ENCODE results near the gene POU2F1.

POU2F1 gene

GRCh38 chr1:167423684-167424619 lies 203.3 kb downstream of the POU2F1 start:
- DNase-seq (ENCODE audit: low spot score): no peak

GRCh38 chr1:167425482-167425881 lies 204.8 kb downstream of the POU2F1 start:
- no peak for DNase-seq (ENCODE audit: low spot score)

DNA sequence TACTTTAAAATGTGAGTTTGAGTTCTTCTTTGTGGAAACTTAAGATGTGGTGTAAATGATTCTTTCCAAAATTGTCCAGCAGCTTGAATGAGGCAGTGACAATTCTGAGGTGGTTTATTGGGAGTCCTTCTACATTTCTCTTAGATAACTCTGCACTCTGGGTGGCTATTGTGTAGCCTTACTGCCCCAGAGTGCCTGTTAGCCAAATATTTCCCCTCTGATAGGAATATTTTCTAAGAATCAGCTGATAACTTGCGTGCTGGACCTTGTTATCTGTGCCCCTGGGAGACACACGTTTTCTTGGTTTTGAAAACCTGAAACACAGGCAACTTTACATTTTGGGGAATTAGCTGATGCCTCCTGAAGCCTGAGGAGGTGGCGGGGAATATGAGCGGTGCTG lies 206.0 kb downstream of the POU2F1 start:
- DNase-seq (ENCODE audit: low spot score): no peak

DNA sequence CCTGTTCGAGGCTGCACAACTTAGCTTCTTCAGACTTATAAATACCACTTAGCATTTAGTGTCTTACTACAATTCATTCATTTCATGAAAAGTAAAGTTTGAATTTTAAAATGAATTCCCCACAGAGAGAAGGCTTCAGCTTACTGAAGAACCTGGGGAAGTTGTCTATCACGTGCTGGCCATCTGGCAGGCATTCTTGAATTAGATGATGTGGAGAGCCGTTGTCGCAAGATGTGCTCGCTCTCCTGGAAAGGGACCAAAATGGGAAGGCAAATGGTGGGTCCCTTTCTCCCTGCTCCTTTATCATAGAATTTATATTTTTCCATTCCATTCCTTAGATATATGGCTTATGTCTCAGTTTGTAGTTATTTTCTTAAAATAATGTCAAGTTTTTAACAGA lies 207.2 kb downstream of the POU2F1 start:
- DNase-seq (ENCODE audit: low spot score): peak; percentile 44

- no peak for DNase-seq (ENCODE audit: low spot score)
These were observed 207.7 kb downstream of the POU2F1 start for GRCh38 chr1:167428395-167428794.

GRCh38 chr1:167429612-167430011 lies 208.9 kb downstream of the POU2F1 start:
- no peak for DNase-seq (ENCODE audit: low spot score)

DNA sequence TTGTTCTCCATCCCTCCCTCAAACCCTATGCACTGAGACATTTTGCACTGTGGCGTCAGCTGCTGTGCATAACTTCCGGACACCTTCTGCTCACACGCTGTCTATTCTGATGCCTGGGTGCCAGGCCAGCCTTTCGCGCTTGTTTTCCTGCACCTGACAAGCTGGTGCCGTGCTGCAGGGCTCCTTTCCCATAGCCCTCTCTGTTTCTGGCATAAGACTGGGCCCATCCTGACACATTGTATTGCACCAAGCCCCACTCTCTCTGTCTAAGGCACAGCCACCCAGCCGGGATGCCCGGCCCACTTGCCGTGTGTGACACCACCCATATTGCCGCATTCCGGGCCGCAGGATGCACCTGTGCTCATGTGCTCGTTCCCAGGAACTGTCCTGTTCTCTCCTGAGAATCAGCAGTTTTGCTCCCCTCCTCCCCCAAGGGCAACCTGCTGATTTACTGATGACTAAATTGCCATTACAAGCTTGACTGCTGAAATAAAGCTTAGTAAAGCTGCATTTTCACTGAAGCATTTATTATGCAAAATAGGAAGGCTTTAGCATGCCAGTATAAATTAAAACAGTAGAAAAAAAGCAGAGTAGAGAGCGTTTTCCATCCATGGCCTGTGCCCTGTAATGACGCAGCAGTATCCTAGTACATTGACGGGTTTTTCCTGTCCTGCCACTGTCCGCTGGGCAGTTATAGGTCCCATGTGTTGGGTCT lies 209.6 kb downstream of the POU2F1 start:
- peak; percentile 56 for DNase-seq (ENCODE audit: low spot score)

GRCh38 chr1:167430849-167431242 lies 210.2 kb downstream of the POU2F1 start:
- no peak for DNase-seq (ENCODE audit: low spot score)

DNA sequence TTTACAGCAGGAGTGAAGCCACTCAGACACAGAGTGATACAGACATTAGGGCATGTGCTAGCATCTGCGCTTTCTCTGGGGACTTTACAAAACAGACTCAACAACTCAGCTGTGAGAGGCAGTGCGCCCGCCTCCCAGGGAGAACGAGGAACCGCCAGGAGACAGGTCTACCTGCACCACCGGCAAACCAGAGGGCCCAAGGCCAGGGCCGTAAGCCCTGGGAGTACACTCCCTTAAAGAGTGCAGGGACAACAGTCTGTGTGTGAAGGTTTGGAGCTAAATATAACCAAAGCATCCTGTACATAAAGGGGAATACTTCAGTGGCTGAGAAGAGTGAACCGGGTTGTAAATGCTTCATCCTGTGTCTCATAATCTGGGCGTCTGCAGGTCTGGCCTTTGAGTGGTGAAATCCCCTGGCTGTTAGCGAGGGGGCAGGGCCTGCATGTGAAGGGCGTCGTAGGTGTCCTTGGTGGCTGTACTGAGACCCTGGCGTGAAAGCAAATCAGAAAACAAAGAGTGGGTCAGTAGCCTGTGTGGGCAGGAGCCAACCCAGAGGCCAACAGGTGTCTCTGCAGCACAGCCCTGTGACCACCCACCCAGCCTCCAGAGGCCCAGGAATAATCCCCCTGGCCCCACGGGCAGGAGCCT lies 210.7 kb downstream of the POU2F1 start:
- DNase-seq (ENCODE audit: low spot score): peak; percentile 66

DNA sequence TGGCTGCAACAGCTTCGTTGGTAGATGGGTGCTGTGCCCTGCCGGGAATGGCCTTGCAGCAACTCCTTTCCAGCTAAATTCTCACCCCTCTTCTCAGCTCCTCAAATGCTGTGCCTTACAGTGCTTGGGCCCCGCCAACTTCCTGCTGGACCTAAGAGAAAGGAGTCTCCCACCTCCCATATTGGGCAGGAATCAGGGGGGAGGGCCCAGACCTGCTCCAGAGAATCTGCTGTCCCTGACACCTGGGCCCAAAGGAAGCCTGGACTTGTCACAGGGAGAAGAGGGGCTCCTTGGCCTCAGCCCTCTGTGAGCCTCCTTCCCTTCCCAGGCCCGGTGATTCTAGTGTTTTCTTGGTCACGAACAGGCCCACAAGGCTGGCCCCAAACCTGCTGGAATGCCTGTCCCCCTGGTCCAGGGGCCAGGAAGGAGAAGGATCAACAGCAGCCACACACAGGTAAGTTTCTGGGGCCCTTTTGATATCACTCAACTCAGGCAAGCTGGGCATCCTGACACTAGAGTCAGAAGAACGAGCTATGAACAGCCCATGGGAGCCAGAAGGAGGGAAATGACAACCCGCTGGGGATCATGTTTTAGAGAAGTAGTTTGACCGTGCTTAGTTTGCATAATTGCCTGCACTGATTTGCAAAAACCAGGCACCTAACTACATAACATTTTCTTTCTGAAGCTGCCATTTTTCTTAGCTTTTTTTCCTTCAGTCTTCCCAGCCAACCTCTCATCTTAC lies 211.4 kb downstream of the POU2F1 start:
- DNase-seq (ENCODE audit: low spot score): no peak

GRCh38 chr1:167432780-167433179 lies 212.1 kb downstream of the POU2F1 start:
- no peak for DNase-seq (ENCODE audit: low spot score)

- DNase-seq (ENCODE audit: low spot score): no peak
These were observed 213.2 kb downstream of the POU2F1 start for GRCh38 chr1:167433884-167434283.

- DNase-seq (ENCODE audit: low spot score): no peak
These were observed 213.6 kb downstream of the POU2F1 start for GRCh38 chr1:167434306-167434705.

DNA sequence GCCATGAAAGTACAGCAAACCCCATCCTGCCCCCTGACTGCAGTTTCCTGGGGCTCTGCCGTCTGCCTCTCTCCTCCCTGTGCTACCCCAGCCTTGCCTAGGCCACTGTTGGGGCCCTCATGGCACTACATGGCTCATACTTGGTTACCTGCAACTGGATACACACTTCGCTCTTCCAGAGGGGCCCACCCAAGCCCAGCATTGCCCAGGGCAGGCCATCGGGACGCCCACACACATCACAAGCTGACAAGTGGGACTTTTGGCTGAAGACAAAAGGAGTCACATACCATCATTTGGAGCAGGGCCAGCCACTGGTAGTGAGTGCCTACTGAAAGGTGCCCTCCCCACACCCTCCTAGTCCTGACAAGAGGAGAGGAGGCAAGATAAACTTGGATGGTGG lies 214.8 kb downstream of the POU2F1 start:
- DNase-seq (ENCODE audit: low spot score): no peak

GRCh38 chr1:167438171-167439138 lies 217.8 kb downstream of the POU2F1 start:
- DNase-seq (ENCODE audit: low spot score): no peak

DNA sequence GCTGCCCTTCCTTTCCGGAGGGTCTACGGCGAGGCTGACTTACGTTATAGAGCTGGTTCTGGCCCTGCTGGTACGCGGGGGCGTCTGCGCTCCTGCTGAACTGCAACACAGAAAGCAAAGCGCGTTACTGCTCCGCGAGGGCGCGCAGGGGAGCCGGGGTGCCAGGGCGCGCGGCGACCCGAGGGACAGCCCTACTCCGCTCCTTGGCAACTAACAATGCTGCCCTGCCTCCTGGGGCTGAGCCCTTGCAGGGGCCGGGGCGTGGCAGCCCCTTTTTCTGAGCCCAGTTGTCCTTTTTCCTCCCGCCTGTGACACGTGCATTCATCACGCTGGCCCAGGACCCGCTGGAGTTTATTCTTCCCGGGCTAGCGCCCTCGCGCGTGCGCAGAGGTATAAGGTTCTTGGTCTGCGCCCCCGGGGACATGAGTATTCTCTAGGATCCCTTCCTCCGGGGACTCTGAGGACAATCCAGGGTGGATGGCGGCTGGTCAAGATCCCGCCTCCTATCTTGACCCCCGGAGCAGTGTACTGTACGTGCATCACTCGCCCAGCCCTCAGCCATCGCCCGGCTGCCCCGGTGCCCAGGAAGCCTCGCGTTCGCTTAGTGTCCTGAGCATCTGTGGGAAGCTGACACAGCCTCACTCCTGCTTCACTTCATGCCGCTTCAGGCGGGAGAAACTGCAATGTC lies 218.8 kb downstream of the POU2F1 start:
- peak; percentile 61 for DNase-seq (ENCODE audit: low spot score)

- DNase-seq (ENCODE audit: low spot score): no peak
These were observed 219.7 kb downstream of the POU2F1 start for GRCh38 chr1:167440345-167440744.

DNA sequence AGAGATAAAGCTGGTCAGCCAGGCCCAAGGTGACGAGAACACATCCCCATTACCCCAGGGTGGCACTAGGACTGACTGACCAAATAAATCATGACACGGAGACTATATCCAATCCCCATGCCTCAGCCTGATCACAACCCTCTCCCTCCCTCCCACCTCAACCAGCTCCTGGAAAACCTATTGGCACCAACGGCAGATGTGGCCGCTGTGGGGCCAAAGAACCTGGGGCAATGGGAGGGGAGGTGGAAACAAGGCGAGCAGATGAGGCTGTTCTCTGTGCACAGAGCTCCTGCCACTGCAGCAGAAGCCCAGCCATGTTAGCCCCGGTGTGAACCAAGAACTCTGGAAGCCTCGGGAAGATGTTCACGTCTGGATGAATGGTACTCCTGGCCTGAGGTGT lies 220.1 kb downstream of the POU2F1 start:
- DNase-seq (ENCODE audit: low spot score): no peak

DNA sequence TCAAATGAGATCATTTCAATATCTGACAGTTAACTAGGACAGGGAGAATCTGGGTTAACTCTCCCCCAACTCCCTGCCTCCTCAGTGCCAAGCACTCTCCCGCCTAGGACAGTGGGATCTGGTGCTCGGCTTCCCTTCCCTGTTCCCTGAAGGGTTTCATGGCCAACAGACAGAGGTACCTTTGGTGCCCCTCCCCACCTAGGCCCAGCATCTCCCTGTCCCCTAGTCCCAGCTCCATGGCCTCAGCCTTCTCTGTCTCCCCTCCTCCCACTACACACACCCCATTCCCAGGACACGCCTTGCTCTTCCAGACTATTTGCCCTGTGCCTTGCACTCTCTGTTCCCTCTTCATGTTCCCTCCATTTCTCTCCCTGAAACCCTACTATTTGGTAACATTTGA lies 220.5 kb downstream of the POU2F1 start:
- DNase-seq (ENCODE audit: low spot score): no peak

- DNase-seq (ENCODE audit: low spot score): peak; percentile 93
These were observed 221.6 kb downstream of the POU2F1 start for GRCh38 chr1:167442142-167442848.

Measured in cerebellar cortex (tissue), 1 donor.